Activated CD4-positive, alpha-beta T cell treated with anti-CD3 and anti-CD28 coated beads for 36 hours (primary cell): ENCODE measurements around the gene RFX1. TPM values are rescaled to one million over a fixed set of nuclear protein-coding genes. Genes with fewer than 3 reads are reported as not detected.

Experiments used
- ATAC-seq: fragments of 200-7000 bp; cut with Tn5 transposase; one replicate; pipeline ENCODE4 v1.10.0; 2021; ENCODE audit warnings: mild to moderate bottlenecking, moderate library complexity
- CTCF ChIA-PET: fragments of 350-600 bp; sonication (Branson Sonifier 250); formaldehyde crosslinking; loops from one replicate; lab custom pipeline; 2021; ENCODE audit warnings: antibody characterized with exemption; lab: Charles Lee
- POLR2A ChIA-PET: fragments of 350-600 bp; sonication (Branson Sonifier 250); formaldehyde crosslinking; loops from one replicate; lab custom pipeline; 2021; ENCODE audit warnings: antibody characterized with exemption, inconsistent platforms; lab: Charles Lee
- DNase-seq: peaks from one replicate; pipeline ENCODE4 v3.0.0-alpha.2; 2020
- H3K27ac Mint-ChIP-seq: one replicate; pipeline ENCODE4 v1.8.0; 2021; ENCODE audit warnings: mixed read lengths
- H3K27me3 Mint-ChIP-seq: one replicate; pipeline ENCODE4 v1.8.0; 2021; ENCODE audit warnings: mixed read lengths
- H3K36me3 Mint-ChIP-seq: one replicate; pipeline ENCODE4 v1.8.0; 2021; ENCODE audit warnings: low read depth, mixed read lengths
- H3K4me1 Mint-ChIP-seq: one replicate; pipeline ENCODE4 v1.8.0; 2021; ENCODE audit warnings: mixed read lengths
- H3K4me3 Mint-ChIP-seq: one replicate; pipeline ENCODE4 v1.8.0; 2021; ENCODE audit warnings: mild to moderate bottlenecking, moderate library complexity, mixed read lengths
- H3K9me3 Mint-ChIP-seq: one replicate; pipeline ENCODE4 v1.8.0; 2021; ENCODE audit warnings: low read depth, mixed read lengths
- intact Hi-C, 2 experiments: fragments of 100-400 bp; cut with DNase I in 1 of 2; cut with micrococcal nuclease in 1 of 2; formaldehyde crosslinking; loops; one replicate each; pipeline versions ENCODE4 v1.14.2 to v1.15.1; 2022 to 2024; cut with DNase I, micrococcal nuclease
- total RNA-seq, 2 experiments: library from RNA; stranded (reverse); gene quantifications; one replicate each; pipeline ENCODE4 v1.2.3, GENCODE V29; 2021

The RFX1 gene
- total RNA-seq, 2 experiments from 2014 or later, result 14.2 to 15.3 TPM

DNA sequence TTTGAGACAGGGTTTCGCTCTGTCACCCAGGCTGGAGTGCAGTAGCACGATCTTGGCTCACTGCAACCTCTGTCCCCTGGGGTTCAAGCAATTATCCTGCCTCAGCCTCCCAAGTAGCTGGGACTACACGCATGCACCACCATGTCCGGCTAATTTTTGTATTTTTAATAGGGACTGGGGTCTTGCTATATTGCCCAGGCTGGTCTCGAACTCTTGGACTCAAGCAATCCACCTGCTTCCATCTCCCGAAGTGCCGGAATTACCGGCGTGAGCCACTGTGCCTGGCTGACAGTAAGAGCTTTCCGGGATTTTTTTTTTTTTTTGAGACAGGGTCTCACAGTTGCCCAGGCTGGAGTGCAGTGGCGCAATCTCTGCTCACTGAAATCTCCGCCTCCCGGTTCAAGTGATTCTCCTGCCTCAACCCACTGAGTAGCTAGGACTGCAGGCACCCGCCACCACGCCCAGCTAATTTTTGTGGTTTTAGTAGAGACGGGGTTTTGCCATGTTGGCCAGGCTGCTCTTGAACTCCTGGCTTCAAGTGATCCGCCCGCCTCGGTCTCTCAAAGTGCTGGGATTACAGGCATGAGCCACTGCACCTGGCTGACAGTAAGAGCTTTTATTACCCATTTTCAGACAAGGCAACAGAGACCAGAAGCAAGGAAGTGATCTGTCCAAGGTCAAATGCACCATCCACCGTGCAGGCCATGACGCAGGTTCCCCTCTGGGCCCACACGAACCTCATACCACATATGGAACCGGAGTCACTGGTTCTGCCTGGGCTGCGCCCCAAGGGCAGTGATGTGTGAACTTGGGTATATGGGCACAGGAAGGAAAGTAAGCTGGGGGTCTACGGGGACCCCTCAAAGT, 21.0 kb downstream of the RFX1 start:
- H3K27ac Mint-ChIP-seq, result peak overlapping the region; percentile 97
- no peaks in the 10 kb centered on the region for H3K27me3 Mint-ChIP-seq
- peaks cover 63% of the 10 kb centered on the region for H3K4me1 Mint-ChIP-seq
- POLR2A ChIA-PET, result interaction anchor here (0.8 to 1.4 kb wide), 2 partner anchors 21 to 234 kb away, joined by 3 to 7 read pairs; partner anchors contain the start of gene RFX1
- H3K9me3 Mint-ChIP-seq, result no peaks in the 10 kb centered on the region
- peak overlapping the region; percentile 1 for H3K4me3 Mint-ChIP-seq
- ATAC-seq, result no peak
- DNase-seq, result peak; percentile 41
- intact Hi-C loops, result loop anchor here in 1 of 2 experiments (5.0 kb wide), 2 partner anchors 33 to 47 kb away; partner anchors contain the start of genes DCAF15 and IL27RA
- CTCF ChIA-PET, result interaction anchor here (0.6 to 1.6 kb wide), 5 partner anchors 19 to 222 kb away, joined by 3 to 4 read pairs (median 3); partner anchors contain the start of gene MISP3
- peaks cover 18% of the 10 kb centered on the region for H3K36me3 Mint-ChIP-seq

DNA sequence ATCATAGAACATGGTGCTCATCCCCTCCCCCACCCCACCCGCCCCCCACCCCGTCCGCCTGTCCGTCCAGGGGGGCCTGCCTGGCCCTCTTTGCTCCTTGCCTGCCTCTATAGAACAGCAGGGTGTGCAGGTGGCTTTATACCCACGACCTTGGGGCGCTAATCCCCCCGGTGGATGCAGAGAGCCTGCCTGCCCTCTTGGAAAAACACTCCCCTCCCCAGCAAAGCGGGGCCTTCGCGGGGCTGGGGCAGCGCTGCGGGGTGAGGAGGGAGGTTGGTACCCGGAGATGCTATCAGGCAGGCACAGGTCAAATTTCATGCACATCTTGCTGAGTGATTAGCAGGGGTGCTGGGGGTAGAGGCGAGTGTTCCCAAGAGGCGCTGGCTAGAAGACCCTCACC, 21.9 kb downstream of the RFX1 start:
- H3K36me3 Mint-ChIP-seq, result peaks cover 11% of the 10 kb centered on the region
- H3K9me3 Mint-ChIP-seq, result no peaks in the 10 kb centered on the region
- no peak overlapping the region for H3K27ac Mint-ChIP-seq
- intact Hi-C loops, result no loop called here
- H3K4me1 Mint-ChIP-seq, result peaks cover 59% of the 10 kb centered on the region
- CTCF ChIA-PET, result interaction anchor here (0.6 to 1.1 kb wide), 2 partner anchors 58 to 80 kb away, joined by 3 read pairs; no protein-coding TSS in a partner anchor
- ATAC-seq (no peak), DNase-seq (no peak)
- POLR2A ChIA-PET, result no interaction called here
- no peak overlapping the region for H3K4me3 Mint-ChIP-seq
- no peaks in the 10 kb centered on the region for H3K27me3 Mint-ChIP-seq

DNA sequence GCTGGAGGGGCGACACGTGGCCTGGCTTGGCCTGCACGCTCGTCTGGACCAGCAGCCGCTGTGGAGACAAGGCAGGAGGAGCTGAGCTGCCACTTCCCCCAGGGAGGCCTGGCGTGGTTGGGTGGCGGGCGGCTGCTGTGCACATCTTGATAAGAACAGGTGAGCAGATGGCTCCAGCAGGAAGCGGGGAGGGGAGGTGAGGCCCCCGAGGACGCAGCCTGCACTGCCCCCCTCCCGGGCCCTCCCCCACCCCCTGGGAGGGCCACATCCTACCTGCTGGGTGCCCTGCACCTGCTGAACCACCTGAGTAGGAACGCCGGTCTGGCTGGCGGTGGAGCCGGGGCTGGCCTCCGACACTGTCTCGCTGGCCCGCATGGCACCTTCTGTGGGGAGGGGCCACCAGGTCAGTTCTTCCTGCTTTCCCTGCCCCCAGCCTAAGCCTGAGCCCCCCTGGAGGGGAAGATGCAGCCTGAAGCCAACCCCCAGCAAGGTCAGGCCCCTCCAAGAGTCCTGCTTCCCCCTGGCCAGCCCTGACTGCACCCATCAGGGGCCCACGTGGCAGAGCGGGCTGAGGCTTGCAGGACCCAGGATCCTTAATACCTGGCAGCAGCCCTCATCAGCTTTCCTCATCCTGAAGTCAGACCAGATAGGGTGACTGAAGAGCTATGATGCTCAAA, 22.8 kb downstream of the RFX1 start:
- H3K27ac Mint-ChIP-seq, result no peak overlapping the region

DNA sequence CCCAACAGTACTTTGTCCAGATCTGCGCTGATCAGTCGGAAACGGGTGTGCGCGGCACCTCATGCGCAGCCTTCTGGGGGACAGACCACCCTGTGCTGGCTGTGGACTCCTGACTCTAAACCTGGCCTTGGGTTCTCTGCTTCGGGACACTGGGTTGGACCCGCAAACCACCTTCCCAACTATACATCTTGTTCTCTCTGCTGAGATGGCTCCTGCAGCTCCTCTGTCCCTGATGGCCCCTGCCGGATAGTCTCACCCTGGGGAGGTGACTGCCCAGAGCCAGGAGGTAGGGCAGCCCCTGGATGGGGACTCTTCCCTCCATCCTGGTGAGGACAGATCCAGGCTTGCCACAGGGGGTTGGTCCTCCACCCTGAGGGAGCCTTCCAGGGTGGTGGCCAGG, 23.3 kb downstream of the RFX1 start:
- Mint-ChIP-seq H3K9me3 (no peaks in the 10 kb centered on the region), H3K4me1 (peaks cover 51% of the 10 kb centered on the region), H3K27ac (no peak overlapping the region), H3K27me3 (no peaks in the 10 kb centered on the region), H3K36me3 (peaks cover 4% of the 10 kb centered on the region), H3K4me3 (no peak overlapping the region)
- no peak for ATAC-seq
- DNase-seq, result no peak
- intact Hi-C loops, result no loop called here
- ChIA-PET POLR2A (no interaction called here), CTCF (interaction anchor here (0.6 kb wide), 1 partner anchor 114 kb away, joined by 3 read pairs; no protein-coding TSS in a partner anchor)

More for the DNA sequence above, 22.8 kb downstream of the RFX1 start:
- ChIA-PET CTCF (no interaction called here), POLR2A (no interaction called here)
- Mint-ChIP-seq H3K36me3 (peaks cover 4% of the 10 kb centered on the region), H3K4me1 (peaks cover 51% of the 10 kb centered on the region), H3K27me3 (no peaks in the 10 kb centered on the region), H3K4me3 (no peak overlapping the region), H3K9me3 (no peaks in the 10 kb centered on the region)
- no peak for ATAC-seq
- intact Hi-C loops, result no loop called here
- DNase-seq, result no peak

DNA sequence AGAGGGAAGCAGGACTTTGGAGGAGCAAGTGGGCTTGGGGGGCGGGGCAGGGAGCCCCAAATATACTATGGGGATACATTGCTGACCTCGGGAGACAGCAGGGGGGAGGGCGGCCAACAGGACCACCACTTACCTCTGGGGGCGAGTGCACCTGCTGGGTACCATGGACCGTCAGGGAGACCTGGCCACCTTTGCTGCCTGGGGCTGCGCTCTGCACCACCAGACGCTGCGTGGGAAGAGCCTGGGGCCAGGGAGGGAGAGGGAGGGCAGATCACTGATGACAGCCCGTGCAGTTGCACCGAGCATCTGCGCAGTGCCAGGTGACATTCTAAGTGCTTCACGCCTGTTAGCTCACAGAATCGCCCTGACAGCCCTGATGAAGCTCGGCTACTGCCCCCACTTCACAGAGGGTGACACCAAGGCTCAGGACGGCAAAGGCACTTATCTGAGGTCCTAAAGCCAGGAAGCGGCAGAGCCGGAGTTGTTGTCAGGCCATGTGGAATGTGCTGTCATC, 24.1 kb downstream of the RFX1 start:
- ChIA-PET POLR2A (no interaction called here), CTCF (interaction anchor here (0.6 kb wide), 2 partner anchors 94 to 114 kb away, joined by 3 read pairs; no protein-coding TSS in a partner anchor)
- DNase-seq (no peak), ATAC-seq (no peak)
- Mint-ChIP-seq H3K36me3 (peaks cover 4% of the 10 kb centered on the region), H3K27ac (no peak overlapping the region), H3K4me1 (peaks cover 43% of the 10 kb centered on the region), H3K4me3 (no peak overlapping the region), H3K9me3 (no peaks in the 10 kb centered on the region), H3K27me3 (no peaks in the 10 kb centered on the region)
- intact Hi-C loops, result no loop called here

DNA sequence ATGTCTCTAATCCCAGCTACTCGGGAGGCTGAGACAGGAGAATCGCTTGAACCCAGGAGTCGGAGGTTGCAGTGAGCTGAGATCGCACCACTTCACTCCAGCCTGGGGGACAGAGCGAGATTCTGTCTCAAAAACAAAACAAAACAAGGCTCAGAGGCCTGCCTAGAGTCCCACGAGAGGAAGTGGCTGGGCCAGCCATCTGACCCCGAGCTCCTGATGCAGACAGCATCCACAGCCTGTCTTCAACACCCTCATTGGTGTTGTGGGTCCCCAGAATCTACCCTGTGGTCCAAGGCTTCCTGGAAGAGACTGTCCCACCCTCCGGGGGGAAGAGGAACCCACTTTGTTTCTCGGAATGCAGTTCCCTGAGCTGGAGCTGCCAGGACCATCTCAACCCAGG, 24.7 kb downstream of the RFX1 start:
- DNase-seq, result no peak
- intact Hi-C loops, result no loop called here
- Mint-ChIP-seq H3K4me3 (no peak overlapping the region), H3K36me3 (peaks cover 4% of the 10 kb centered on the region), H3K27ac (no peak overlapping the region), H3K27me3 (no peaks in the 10 kb centered on the region), H3K4me1 (peaks cover 38% of the 10 kb centered on the region), H3K9me3 (no peaks in the 10 kb centered on the region)
- POLR2A ChIA-PET, result no interaction called here
- no peak for ATAC-seq
- CTCF ChIA-PET, result interaction anchor here (0.6 to 1.6 kb wide), 3 partner anchors 26 to 401 kb away, joined by 3 read pairs; no protein-coding TSS in a partner anchor

DNA sequence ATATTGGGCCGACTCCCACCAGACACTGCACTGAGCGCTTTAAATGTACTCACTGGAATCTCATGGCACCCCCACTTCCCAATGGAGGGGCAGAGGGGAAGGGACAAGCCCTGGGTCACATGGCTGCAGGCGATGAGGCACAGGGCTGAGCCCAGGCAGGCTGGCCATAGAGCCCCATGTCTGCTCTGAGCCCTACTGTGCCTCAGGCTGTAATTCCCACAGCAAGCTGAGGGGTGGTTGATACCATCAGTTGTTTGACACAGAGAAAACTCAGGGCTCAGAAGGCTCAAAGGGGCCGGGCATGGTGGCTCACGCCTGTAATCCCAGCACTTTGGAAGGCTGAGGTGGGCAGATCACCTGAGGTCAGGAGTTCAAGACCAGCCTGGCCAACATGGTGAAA, 25.1 kb downstream of the RFX1 start:
- Mint-ChIP-seq H3K4me3 (no peak overlapping the region), H3K9me3 (no peaks in the 10 kb centered on the region), H3K27me3 (no peaks in the 10 kb centered on the region), H3K4me1 (peaks cover 35% of the 10 kb centered on the region), H3K27ac (no peak overlapping the region), H3K36me3 (peaks cover 4% of the 10 kb centered on the region)
- ChIA-PET POLR2A (no interaction called here), CTCF (interaction anchor here (0.9 to 1.6 kb wide), 2 partner anchors 26 to 401 kb away, joined by 3 read pairs; no protein-coding TSS in a partner anchor)
- DNase-seq (no peak), ATAC-seq (no peak)
- intact Hi-C loops, result no loop called here

DNA sequence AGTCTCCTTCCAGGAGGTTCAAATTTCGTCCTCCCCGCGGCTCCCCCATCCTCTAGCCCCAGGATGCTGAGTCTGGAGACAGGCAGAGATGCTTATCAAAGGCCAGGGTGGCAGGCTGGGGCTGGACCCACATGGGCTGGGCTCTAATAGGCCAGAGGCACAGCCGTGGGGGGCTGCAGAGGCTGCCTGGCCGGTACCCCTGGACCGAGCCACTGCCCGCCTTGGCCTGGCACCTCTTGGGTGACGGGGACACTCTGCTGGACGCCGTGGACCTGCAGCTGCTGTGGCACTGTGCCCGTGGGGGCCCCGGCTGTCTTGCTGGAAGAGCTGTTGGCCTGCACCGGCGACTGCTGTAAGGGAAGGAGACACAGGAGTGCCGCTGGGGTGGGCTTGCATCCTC, 25.8 kb downstream of the RFX1 start:
- DNase-seq (no peak), ATAC-seq (no peak)
- no peak overlapping the region for H3K27ac Mint-ChIP-seq
- intact Hi-C loops, result no loop called here
- no peaks in the 10 kb centered on the region for H3K9me3 Mint-ChIP-seq
- ChIA-PET CTCF (interaction anchor here (1.6 to 2.3 kb wide), 2 partner anchors 25 to 79 kb away, joined by 3 to 8 read pairs; no protein-coding TSS in a partner anchor), POLR2A (no interaction called here)
- H3K36me3 Mint-ChIP-seq, result peaks cover 4% of the 10 kb centered on the region
- no peak overlapping the region for H3K4me3 Mint-ChIP-seq
- H3K27me3 Mint-ChIP-seq, result no peaks in the 10 kb centered on the region
- peaks cover 29% of the 10 kb centered on the region for H3K4me1 Mint-ChIP-seq

DNA sequence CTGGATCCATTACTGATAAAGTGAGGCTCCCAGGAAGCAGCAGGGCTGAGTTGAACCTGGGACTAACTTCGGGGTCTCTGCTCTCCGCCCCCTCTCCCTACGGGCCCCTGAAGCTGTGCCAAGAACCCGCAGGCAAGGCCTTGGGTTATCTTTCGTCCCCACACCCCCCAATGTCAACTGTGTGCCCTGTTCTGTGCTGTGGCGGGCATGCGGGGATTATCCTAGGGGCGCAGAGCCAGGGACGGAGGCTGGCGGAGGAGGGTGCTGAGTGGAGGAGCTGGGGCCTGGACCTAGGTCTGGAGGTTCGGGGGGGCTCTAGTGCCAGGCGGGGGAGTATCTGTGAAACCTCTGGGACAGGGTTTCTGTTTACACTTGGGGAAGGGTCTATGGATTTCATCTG, 26.4 kb downstream of the RFX1 start:
- CTCF ChIA-PET, result interaction anchor here (0.6 to 2.3 kb wide), 2 partner anchors 79 to 138 kb away, joined by 3 to 8 read pairs; partner anchors contain the start of gene PRKACA
- intact Hi-C loops, result loop anchor here in 1 of 2 experiments (5.0 kb wide), 1 partner anchor 57 kb away; no protein-coding TSS in a partner anchor
- H3K4me3 Mint-ChIP-seq, result no peak overlapping the region
- H3K27me3 Mint-ChIP-seq, result no peaks in the 10 kb centered on the region
- H3K27ac Mint-ChIP-seq, result no peak overlapping the region
- no peak for DNase-seq
- peaks cover 23% of the 10 kb centered on the region for H3K4me1 Mint-ChIP-seq
- peaks cover 4% of the 10 kb centered on the region for H3K36me3 Mint-ChIP-seq
- POLR2A ChIA-PET, result no interaction called here
- ATAC-seq, result no peak
- H3K9me3 Mint-ChIP-seq, result no peaks in the 10 kb centered on the region

DNA sequence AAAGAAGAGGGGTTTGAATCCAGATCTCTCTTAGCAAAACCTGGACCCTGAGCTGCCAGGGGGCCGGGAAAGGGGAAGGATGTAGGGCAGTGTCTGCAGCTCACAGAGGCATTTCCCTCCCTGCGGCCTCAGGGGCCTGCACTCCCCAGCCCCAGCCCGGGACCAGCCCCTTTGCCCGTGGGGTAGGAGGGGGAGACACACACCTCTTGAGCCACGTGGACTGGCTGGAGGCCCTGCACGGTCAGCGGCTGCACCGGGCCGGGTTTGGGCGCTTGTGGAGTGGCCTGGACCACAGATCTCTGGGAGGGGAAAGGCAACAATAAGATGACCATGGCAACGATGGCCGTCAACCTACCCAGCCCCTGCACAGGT, 26.9 kb downstream of the RFX1 start:
- ATAC-seq, result no peak
- ChIA-PET CTCF (interaction anchor here (0.6 to 2.3 kb wide), 2 partner anchors 80 to 138 kb away, joined by 3 to 8 read pairs; partner anchors contain the start of gene PRKACA), POLR2A (no interaction called here)
- Mint-ChIP-seq H3K4me1 (peaks cover 22% of the 10 kb centered on the region), H3K9me3 (no peaks in the 10 kb centered on the region), H3K4me3 (no peak overlapping the region), H3K27me3 (no peaks in the 10 kb centered on the region), H3K27ac (no peak overlapping the region), H3K36me3 (peaks cover 8% of the 10 kb centered on the region)
- intact Hi-C loops, result loop anchor here in 1 of 2 experiments (5.0 kb wide), 1 partner anchor 57 kb away; no protein-coding TSS in a partner anchor
- DNase-seq, result no peak
